Measurements from ENCODE around the gene KCNK2.

The KCNK2 gene

GRCh38 chr1:215101511-215101910 is 19.0 kb downstream of the KCNK2 start:
- no peak for DNase-seq

GRCh38 chr1:215104283-215104682 is 21.7 kb downstream of the KCNK2 start:
- DNase-seq = peak in 1 of 2 experiments; percentile 8

- DNase-seq = no peak
These were observed 23.5 kb downstream of the KCNK2 start for GRCh38 chr1:215106067-215106466.

GRCh38 chr1:215109171-215109570 is 26.6 kb downstream of the KCNK2 start:
- DNase-seq = no peak

- no peak for DNase-seq
These were observed 29.4 kb downstream of the KCNK2 start for GRCh38 chr1:215111916-215112315.

- DNase-seq = no peak
These were observed 31.2 kb downstream of the KCNK2 start for GRCh38 chr1:215113776-215114153.

- no peak for DNase-seq
These were observed 31.8 kb downstream of the KCNK2 start for GRCh38 chr1:215114154-215114933.

GRCh38 chr1:215115760-215116159 is 33.2 kb downstream of the KCNK2 start:
- no peak for DNase-seq

GRCh38 chr1:215118081-215118480 is 35.5 kb downstream of the KCNK2 start:
- no peak for DNase-seq

GRCh38 chr1:215119056-215119455 is 36.5 kb downstream of the KCNK2 start:
- DNase-seq = no peak

- no peak for DNase-seq
These were observed 37.3 kb downstream of the KCNK2 start for GRCh38 chr1:215119719-215120365.

- no peak for DNase-seq
These were observed 46.0 kb downstream of the KCNK2 start for GRCh38 chr1:215128504-215128903.

GRCh38 chr1:215131291-215131690 is 48.8 kb downstream of the KCNK2 start:
- DNase-seq = no peak

GRCh38 chr1:215132156-215132555 is 49.6 kb downstream of the KCNK2 start:
- DNase-seq = no peak

GRCh38 chr1:215133532-215133931 is 51.0 kb downstream of the KCNK2 start:
- DNase-seq = no peak

GRCh38 chr1:215137985-215138384 is 55.4 kb downstream of the KCNK2 start:
- DNase-seq = no peak

- DNase-seq = no peak
These were observed 57.6 kb downstream of the KCNK2 start for GRCh38 chr1:215140135-215140534.

GRCh38 chr1:215141460-215141859 is 58.9 kb downstream of the KCNK2 start:
- DNase-seq = no peak

- DNase-seq = no peak
These were observed 61.0 kb downstream of the KCNK2 start for GRCh38 chr1:215143497-215143896.

GRCh38 chr1:215146240-215146975 is 63.9 kb downstream of the KCNK2 start:
- DNase-seq = no peak

- no peak for DNase-seq
These were observed 64.5 kb downstream of the KCNK2 start for GRCh38 chr1:215147024-215147423.

GRCh38 chr1:215151841-215152549 is 69.5 kb downstream of the KCNK2 start:
- no peak for DNase-seq

GRCh38 chr1:215156232-215156631 is 73.7 kb downstream of the KCNK2 start:
- no peak for DNase-seq

Data from NCI-H1930 (cell line).